HG02885 (cell line): Measurements from ENCODE around the gene FBXO2.
"Not testable (repeated sequence)": the region's sequence is repeated elsewhere in the genome, so short reads cannot be mapped to it uniquely, and the experiment has no call there.

ENCODE experiments used
- ATAC-seq: cut with Tn5 transposase; IDR thresholded peaks from one replicate; pipeline ENCODE4 v1.9.1; 2021; ENCODE audit warnings: mild to moderate bottlenecking; ENCODE audit not compliant: unreplicated experiment, poor library complexity

FBXO2 gene

DNA sequence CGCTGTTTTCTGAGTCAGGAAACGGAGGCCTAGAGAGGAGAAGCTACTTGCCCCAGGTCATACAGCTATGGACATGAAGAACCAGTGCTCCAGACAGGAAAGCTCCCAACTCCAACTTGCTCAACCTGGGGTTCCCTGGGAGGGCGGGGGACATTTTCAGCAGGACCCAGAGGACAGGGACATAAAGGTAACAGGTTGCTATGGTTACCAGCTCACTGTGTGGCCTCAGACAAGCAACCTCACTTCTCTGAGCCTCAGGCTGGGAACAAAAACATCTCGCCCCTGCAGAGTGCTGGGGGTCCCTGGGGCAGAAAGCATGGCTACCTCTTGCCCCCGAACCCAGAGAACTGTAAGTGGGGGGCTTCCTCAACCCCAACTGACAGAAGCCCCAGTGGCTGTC lies 16.1 kb downstream of the FBXO2 start:
- no peak for ATAC-seq

DNA sequence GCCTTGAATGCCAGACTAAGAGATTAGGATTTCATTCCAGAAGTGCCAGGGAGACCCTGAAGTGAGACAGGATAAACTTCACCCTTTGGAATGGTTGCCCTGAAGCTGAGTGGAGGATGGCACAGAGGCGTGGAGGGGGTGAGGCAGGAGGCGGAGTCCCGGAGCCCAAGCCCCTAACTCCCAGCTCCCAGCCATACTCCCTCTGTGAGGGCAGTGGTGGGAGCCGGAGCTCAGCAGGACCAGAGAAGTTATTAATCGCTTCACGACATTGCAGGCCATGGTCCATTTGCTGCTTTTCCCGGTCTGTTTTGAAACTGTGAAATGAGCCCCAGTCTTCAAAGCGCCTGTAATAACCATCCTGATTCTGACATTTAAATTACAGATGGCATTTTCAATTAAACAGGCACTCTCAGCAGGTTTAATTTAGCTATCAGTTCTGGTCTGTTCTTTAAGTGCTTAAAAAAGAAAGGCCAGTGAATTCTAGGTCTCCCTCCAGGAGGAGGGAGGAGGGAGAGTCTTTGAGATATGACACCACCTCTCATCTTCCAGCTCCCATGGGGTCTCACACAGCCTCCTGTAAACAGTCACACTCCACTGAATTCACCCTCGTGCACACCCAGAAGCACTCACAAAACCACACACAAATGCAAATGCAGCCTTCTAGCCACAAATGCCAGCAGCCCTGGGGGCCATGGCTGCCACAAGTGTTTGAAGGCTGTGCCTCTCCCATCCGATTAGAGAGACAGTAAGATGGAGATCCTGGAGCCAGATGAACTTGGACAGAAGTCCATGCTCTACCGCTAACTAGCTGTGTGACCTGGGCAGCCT lies 19.6 kb downstream of the FBXO2 start:
- no peak for ATAC-seq

DNA sequence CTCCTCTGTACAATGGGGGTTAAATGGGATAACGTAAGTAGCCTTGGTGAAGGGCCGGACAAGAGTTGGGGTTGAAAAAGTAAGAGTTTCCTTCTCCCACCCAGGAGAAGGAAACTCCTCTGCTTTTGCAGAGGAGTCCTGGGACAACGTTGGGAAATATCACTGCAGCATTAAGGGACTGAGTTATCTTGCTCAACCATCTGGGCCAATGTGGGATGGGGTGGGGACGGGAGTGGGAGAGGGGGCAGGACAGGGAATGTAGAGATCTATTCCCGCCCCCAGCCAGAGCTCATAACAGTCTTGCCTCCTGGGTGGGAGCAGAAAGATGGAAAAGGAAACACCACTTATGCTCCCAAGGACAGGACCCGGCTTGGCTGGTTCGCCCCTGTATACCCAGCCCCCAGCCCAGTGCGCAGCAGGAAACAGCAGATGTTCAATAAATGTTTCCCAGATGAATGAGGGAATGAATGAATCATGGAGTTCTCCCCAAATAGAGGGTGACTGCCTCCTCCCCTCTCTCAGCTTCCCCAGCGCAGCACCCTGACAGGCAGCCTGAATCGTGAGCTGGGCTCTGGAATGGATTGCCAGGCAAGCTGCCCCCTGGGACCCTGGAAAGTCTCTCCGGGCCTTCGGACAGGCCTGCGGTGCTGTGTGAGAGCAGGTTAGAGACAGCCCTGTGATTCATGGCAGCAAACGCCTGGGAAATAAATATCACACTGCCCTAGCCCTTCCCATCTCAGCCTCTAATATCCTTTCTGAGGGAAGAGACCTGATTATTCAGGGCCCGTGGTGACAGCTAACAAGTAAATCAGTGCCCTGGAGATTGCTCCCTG lies 24.8 kb downstream of the FBXO2 start:
- no peak for ATAC-seq

DNA sequence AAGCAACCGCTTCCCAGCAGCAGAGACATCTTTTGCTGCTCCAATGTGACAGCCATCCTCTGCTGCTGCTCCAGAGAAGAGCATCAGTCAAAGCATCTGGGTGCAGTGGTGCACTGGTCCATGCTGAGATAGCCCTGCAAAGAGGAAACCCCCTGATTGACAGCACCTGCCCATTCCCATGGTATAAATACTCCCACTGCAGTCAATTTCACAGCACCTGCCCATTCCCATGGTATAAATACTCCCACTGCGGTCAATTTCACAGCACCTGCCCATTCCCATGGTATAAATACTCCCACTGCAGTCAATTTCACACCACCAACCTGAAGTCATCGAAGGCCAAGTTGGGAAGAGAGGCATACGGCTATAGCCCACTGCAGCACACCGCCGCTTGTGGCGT lies 25.5 kb downstream of the FBXO2 start:
- no peak for ATAC-seq

DNA sequence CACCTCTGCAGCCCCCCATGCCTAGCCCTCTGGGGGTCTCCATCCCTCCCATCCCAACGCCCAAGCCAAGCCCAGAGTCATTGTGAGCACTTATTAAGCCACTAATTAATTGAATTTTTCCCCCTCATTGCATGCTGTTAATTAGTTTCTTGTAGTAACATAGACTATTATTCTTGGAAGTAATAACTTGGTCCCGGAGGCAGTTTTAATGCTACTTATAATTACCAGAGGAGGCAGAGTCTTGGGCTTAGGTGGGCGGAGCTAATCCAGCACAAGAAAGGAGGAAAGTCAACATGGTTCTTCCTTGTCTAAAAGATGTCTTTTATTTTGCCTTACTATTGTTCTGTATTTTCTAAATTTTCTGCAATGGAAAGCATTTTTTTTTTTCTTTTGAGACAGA lies 27.7 kb downstream of the FBXO2 start:
- no peak for ATAC-seq

DNA sequence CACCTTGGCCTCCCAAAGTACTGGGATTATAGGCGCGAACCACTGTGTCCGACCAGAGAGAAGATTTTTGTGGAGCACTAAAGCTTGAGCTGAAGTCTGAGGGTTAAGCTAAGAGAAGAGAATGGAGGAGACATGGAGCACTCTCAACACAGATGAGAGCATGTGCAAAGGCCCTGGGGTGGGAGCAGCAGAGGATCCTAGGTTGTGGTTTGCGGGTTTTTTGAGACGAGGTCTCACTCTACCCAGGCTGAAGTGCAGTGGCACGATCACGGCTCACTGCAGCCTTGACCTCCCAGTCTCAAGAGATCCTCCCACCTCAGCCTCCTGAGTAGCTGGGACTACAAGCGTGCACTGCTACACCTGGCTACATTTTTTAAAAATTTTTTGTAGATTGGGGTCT lies 30.5 kb downstream of the FBXO2 start:
- ATAC-seq, result no peak

DNA sequence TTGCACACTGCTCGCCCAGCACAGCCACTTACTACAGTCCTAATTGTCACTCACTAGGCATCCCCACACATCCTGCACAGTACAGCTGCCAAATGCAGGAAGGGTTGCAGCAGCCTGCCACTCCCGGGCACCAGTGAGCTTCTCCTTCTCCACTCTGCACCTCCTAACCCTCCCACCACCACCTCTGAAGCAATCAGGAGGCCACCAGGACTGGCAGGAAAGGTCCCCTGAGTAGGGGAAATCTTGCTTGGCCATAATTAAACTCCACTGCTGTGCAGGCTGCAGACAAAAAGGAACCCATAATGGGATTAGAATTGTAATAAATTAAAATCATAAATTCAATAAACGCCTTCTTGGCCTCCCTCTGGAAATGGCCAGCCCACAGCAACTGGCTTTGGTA lies 31.8 kb downstream of the FBXO2 start:
- ATAC-seq, result no peak

GRCh38 chr1:11620924-11621323 lies 33.3 kb downstream of the FBXO2 start:
- ATAC-seq, result no peak

DNA sequence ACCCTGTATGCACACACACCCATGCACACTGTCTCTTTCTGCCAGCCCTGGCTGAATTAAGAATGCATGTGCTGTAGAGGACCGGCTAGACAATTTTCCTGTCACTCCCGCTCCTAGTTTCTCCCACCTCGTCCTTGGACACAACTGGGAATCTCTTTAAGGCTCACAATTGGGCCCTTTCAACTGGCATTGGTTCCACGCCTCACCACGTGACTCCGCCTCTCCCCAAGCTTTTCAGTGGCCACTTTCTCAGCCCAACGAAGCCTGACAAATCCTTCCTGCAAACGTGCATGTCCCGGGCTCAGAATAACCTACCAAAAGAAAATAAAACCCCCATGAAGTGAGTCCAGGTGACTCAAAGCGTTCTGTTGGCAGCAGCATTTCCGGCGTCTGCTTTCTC lies 33.8 kb downstream of the FBXO2 start:
- no peak for ATAC-seq

DNA sequence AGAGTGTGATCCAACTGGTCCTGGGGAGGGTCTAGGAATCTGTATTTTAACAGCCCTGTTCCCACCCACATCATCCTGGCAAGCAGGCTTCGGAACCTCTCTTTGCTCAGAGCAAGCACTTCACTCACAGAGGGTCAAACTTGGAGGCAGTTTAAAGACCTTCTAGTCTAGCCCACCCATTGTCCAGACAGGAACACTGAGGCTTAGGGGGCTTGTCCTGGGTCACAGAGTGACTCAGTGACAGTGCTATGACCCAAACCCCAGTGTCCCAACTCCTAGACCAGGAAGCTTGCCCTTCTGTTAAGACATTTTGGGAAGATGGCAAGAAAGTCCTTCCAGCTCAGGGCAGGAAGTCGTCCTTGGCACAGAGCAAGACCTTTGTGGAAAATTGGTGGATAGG lies 36.5 kb downstream of the FBXO2 start:
- no peak for ATAC-seq

DNA sequence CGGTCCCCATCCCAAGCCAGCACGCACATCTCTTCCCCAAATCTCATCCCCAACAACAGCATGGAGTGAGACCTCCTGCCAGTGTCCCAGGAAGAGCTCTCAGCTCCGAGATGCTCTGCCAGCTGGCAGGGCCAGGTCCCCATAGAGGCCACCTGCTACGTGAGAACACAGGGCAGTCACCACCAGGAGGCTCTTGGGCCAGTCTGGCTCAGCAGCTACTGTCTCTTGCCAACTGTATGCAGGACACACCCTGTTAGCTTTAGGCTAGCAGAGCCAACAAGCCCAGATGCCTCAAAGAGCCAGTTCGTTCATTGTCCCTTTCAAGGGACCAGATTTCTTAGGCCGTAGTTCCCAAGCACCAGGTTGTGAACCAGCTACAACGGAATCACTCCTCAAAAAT lies 36.9 kb downstream of the FBXO2 start:
- no peak for ATAC-seq

DNA sequence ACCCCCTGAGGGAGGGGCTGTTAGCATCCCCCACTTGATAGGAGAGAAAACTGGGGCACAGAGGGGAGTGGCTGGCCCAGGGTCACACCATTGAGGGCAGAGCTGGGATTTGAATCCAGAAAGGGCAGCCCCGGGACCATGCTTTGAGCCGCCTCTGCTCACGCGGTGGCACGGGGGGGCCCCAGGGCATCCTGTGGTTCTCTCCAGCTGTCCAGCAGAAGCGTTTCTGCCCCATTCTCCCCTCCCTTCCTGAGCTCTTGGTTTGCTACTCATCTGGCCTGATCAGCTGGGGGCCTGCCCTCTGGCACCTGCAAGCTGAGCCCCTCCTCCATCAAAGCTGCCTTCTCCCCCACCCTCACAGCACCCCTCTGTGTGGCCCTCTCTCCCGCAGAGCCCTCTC lies 37.5 kb downstream of the FBXO2 start:
- no peak for ATAC-seq

- no peak for ATAC-seq
Measured at GRCh38 chr1:11615090-11615489, 39.1 kb downstream of the FBXO2 start.

DNA sequence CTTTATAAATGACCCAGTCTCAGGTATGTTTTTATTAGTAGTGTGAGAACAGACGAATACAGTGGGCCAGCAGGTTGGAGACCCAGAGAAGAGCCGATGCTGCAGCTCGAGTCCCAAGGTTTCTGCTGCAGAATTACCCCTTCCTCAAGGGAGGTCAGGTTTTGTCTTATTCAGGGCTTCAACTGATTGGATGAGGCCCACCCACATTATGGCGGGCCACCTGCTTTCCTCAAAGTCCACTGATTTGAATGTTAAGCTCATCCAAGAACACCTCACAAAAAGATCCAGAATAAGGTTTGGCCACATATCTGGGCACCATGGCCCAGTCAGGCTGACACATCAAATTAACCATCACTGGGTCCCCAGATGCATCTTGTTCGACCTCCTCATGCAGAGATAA lies 40.9 kb downstream of the FBXO2 start:
- no peak for ATAC-seq

DNA sequence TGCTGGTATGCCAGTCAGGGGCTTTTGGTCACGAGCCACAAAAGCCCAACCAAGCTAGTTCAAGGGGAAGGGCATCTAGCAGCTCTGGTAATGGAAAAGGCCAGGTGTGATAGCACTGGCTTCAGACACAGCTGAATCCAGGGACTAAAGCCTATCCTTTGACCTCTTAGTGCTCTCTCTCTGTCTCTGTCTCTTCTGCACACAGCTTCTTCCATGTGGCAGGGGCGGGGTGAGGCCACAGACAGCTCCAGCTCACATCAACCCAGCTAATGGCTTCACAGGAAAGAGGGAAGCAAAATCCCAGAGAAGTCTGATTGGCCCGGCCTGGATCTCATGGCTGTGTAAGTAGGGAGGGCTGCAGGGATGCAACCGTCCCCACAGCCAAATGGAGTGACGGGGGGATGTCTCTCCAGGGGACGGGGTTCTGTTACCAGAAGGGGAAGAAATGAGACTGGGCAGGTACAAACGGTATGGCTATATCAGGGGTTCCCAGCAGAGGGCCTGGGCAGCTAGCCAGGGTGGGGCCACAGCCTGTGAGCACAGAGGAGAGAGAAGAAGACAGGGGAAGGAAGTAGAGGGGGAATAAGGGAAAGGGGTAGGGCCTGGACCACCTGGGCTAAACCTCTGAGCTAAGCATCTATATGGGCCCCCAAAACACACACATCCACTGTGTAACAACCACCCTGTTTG lies 42.4 kb downstream of the FBXO2 start:
- ATAC-seq, result no peak

DNA sequence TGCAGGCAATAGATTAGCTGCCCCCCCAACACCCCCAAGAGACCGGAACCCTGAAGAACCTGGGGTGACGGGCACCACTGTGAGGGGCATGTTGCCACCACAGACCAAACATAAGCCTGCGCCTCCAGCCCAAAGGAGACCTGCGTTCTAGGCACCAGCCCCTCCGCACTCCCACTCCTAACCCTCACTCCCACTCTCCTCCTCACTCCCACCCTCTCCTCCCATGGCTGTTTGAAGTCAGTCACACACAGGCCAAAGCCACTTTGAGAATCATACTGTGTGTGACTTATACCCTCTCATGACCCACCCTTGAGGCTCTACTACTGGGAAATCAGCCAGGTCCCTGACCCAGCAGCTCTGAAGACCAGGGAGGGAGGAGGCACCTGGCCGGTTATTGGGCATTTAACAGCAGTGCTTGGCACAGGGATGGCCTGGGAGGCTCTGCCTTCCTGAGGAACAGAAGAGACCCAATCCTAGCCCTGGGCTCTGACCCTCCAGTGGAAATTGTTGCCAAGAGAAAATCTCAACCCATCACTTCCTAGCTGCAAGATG lies 43.5 kb downstream of the FBXO2 start:
- no peak for ATAC-seq

DNA sequence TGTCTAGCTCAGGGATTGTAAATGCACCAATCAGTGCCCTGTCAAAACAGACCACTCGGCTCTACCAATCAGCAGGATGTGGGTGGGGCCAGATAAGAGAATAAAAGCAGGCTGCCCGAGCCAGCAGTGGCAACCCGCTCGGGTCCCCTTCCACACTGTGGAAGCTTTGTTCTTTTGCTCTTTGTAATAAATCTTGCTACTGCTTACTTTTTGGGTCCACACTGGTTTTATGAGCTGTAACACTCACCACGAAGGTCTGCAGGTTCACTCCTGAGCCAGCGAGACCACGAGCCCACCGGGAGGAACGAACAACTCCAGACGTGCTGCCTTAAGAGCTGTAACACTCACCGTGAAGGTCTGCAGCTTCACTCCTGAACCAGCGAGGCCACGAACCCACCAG lies 44.9 kb downstream of the FBXO2 start:
- not testable (repeated sequence) for ATAC-seq

DNA sequence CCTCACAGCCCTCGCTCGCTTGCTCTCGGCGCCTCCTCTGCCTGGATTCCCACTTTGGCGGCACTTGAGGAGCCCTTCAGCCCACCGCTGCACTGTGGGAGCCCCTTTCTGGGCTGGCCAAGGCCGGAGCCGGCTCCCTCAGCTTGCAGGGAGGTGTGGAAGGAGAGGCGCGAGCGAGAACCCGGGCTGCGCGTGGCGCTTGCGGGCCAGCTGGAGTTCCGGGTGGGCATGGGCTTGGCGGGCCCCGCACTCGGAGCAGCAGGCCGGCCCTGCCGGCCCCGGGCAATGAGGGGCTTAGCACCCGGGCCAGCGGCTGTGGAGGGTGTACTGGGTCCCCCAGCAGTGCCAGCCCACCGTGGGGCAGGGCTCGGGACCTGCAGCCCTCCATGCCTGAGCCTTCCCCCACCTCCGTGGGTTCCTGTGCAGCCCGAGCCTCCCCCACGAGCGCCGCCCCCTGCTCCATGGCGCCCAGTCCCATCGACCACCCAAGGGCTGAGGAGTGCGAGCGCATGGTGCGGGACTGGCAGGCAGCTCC lies 45.6 kb downstream of the FBXO2 start:
- not testable (repeated sequence) for ATAC-seq

- ATAC-seq, result no peak
Measured at GRCh38 chr1:11606775-11607174, 47.5 kb downstream of the FBXO2 start.

DNA sequence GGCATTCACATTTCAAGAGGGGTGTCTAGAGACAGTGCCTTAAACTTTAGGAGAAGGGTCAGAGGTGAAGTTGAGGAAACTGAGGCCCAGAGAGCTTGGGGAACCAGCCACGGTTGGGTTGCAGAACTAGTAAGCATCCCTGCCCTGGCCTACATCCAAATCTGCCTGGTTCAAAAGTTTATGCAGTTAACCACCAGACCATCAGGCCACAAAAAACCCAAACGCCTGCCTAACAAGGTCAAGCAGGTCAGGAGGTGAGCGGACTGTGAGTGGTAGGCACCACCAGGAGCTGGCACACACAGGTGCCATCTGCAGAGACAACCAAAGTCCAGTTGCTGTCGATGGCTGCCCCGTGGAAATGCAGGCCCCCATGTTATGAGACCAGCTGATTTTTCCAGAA lies 51.2 kb downstream of the FBXO2 start:
- no peak for ATAC-seq

DNA sequence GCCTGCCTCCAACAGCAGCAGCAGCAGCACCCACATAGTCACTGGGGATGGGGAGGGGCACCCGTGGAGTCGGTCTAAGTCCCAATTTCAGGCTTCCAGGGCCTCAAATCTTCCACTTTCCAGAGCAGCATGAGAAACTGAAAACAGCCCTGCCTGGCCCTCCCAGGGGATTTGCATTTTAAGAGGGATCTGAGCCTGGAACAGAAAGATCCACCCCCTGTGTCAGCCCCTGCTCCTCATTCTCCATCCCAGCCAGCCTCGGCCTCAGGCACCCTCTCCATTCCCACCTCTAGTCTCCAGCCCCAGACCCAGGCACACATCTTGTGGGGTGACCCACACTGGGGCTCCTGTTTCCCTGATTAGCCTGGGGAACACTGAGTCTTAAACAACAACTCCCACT lies 51.8 kb downstream of the FBXO2 start:
- no peak for ATAC-seq
